Measurements from ENCODE around the gene LRP2BP.

DNA sequence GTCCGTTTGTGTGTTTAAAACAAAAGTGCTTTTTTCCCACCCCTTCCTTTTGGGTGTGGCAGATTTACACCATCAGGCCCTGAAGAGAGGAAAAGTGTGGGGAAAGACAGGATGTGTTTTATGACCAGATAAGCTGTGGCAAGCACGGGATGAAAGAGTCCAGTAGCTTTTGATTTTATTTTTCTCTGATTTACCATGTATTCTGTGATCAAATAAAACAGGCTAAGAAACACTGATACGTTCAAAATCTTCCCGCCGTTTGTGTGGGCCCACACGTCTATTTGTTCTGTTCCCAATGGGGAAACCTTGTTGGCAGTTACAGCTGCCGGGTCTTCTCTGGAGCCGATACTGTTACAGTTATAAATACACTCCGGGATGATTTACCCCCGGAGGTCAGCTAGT lies 10.8 kb downstream of the LRP2BP start:
- TF ChIP-seq EZH2 (IDR thresholded peaks at IDR 0.05; ENCODE audit: borderline replicate concordance) (no peak), EZH2phosphoT487 (IDR thresholded peaks at IDR 0.05; ENCODE audit: low read depth, severe bottlenecking, unreplicated experiment) (no peak)
- TF ChIP-seq, protein P1, sequence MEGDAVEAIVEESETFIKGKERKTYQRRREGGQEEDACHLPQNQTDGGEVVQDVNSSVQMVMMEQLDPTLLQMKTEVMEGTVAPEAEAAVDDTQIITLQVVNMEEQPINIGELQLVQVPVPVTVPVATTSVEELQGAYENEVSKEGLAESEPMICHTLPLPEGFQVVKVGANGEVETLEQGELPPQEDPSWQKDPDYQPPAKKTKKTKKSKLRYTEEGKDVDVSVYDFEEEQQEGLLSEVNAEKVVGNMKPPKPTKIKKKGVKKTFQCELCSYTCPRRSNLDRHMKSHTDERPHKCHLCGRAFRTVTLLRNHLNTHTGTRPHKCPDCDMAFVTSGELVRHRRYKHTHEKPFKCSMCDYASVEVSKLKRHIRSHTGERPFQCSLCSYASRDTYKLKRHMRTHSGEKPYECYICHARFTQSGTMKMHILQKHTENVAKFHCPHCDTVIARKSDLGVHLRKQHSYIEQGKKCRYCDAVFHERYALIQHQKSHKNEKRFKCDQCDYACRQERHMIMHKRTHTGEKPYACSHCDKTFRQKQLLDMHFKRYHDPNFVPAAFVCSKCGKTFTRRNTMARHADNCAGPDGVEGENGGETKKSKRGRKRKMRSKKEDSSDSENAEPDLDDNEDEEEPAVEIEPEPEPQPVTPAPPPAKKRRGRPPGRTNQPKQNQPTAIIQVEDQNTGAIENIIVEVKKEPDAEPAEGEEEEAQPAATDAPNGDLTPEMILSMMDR (IDR thresholded peaks at IDR 0.05; ENCODE audit: poor library complexity) = no peak
